NCI-H1105 (cell line): Measurements from ENCODE around the gene CPHXL2.

Source experiments
- DNase-seq: peaks from one replicate; lab custom pipeline; 2025; lab: John Stamatoyannopoulos, UW

CPHXL2 gene

GRCh38 chr16:75676909-75677308 is at the start of gene CPHXL2:
Gene CPHXL2 (minus strand): TSS chr16:75677009. CDS start chr16:75676999, 10 bp downstream.
- no peak for DNase-seq

- DNase-seq = no peak
Measured at GRCh38 chr16:75726390-75726789, 49.6 kb upstream of the CPHXL2 start, which contains the start of gene CPHXL. Gene CPHXL (minus strand): TSS chr16:75726490. CDS start chr16:75726442, 48 bp downstream.

GRCh38 chr16:75718452-75718851 is 41.6 kb upstream of the CPHXL2 start:
- no peak for DNase-seq

GRCh38 chr16:75714661-75715060 is 37.9 kb upstream of the CPHXL2 start:
- DNase-seq = no peak

GRCh38 chr16:75710344-75710743 is 33.5 kb upstream of the CPHXL2 start:
- DNase-seq = no peak

- DNase-seq = no peak
Measured at GRCh38 chr16:75703306-75703705, 26.5 kb upstream of the CPHXL2 start.

GRCh38 chr16:75702242-75702641 is 25.4 kb upstream of the CPHXL2 start:
- DNase-seq = no peak

GRCh38 chr16:75701361-75701760 is 24.6 kb upstream of the CPHXL2 start, which contains the start of gene DUXB:
Gene DUXB (minus strand): TSS chr16:75701461. CDS start chr16:75701418, 43 bp downstream.
- no peak for DNase-seq

GRCh38 chr16:75697571-75697970 is 20.8 kb upstream of the CPHXL2 start:
- no peak for DNase-seq

GRCh38 chr16:75695708-75696107 is 18.9 kb upstream of the CPHXL2 start:
- no peak for DNase-seq

- no peak for DNase-seq
Measured at GRCh38 chr16:75687361-75687760, 10.6 kb upstream of the CPHXL2 start.

GRCh38 chr16:75682308-75682707 is 5.5 kb upstream of the CPHXL2 start:
- DNase-seq = no peak

GRCh38 chr16:75679366-75679765 is 2.6 kb upstream of the CPHXL2 start:
- no peak for DNase-seq

- DNase-seq = no peak
Measured at GRCh38 chr16:75667503-75667902, 9.3 kb downstream of the CPHXL2 start.

GRCh38 chr16:75660726-75661302 is 16.0 kb downstream of the CPHXL2 start:
- DNase-seq = no peak

- no peak for DNase-seq
Measured at GRCh38 chr16:75660321-75660720, 16.5 kb downstream of the CPHXL2 start.

- DNase-seq = no peak
Measured at GRCh38 chr16:75658175-75658574, 18.6 kb downstream of the CPHXL2 start.

- DNase-seq = no peak
Measured at GRCh38 chr16:75653922-75654321, 22.9 kb downstream of the CPHXL2 start.

- DNase-seq = peak; percentile 42
Measured at GRCh38 chr16:75648265-75649076, 28.3 kb downstream of the CPHXL2 start.

GRCh38 chr16:75647492-75648264 is 29.1 kb downstream of the CPHXL2 start, which contains the start of the genes KARS1 and TERF2IP:
Gene KARS1 (minus strand): TSS chr16:75647665. CDS start chr16:75647639, 26 bp downstream.
Gene TERF2IP (plus strand): TSS chr16:75647773. CDS start chr16:75647883, 110 bp downstream.
- DNase-seq = peak; percentile 78

- no peak for DNase-seq
Measured at GRCh38 chr16:75647112-75647491, 29.7 kb downstream of the CPHXL2 start.

- no peak for DNase-seq
Measured at GRCh38 chr16:75644240-75645012, 32.4 kb downstream of the CPHXL2 start.
